ENCODE measurements around the gene CRABP1. TPM values are rescaled to one million over a fixed set of nuclear protein-coding genes. Genes with fewer than 3 reads are reported as not detected.
A peak's percentile ranks its signal among the peaks of the same experiment; 100 is the strongest.

The CRABP1 gene
- total RNA-seq, 2 donors from 2014 or later = not detected

- DNase-seq (ENCODE audit: low spot score) = peak; percentile 40
- Histone ChIP-seq H3K4me3 (no peak overlapping the region), H3K36me3 (no peaks in the 10 kb centered on the region), H3K4me1 (replicated peaks) (no peaks in the 10 kb centered on the region), H3K27ac (no peak overlapping the region), H3K9me3 (no peaks in the 10 kb centered on the region), H3K27me3 (replicated peaks; ENCODE audit: insufficient read depth) (no peaks in the 10 kb centered on the region)
- 50% methylated on average over 4 of the region's 4 CpGs for WGBS
- no peak for TF ChIP-seq POLR2AphosphoS5 (IDR thresholded peaks at IDR 0.05)
- TF ChIP-seq, protein P1, sequence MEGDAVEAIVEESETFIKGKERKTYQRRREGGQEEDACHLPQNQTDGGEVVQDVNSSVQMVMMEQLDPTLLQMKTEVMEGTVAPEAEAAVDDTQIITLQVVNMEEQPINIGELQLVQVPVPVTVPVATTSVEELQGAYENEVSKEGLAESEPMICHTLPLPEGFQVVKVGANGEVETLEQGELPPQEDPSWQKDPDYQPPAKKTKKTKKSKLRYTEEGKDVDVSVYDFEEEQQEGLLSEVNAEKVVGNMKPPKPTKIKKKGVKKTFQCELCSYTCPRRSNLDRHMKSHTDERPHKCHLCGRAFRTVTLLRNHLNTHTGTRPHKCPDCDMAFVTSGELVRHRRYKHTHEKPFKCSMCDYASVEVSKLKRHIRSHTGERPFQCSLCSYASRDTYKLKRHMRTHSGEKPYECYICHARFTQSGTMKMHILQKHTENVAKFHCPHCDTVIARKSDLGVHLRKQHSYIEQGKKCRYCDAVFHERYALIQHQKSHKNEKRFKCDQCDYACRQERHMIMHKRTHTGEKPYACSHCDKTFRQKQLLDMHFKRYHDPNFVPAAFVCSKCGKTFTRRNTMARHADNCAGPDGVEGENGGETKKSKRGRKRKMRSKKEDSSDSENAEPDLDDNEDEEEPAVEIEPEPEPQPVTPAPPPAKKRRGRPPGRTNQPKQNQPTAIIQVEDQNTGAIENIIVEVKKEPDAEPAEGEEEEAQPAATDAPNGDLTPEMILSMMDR (IDR thresholded peaks at IDR 0.05) = no peak
- TF ChIP-seq POLR2A (IDR thresholded peaks at IDR 0.05) = no peak
- intact Hi-C loops (cut with DNase I) = no loop called here
Measured at GRCh38 chr15:78392430-78392829, 52.3 kb downstream of the CRABP1 start.

GRCh38 chr15:78393137-78393536 is 53.0 kb downstream of the CRABP1 start:
- intact Hi-C loops (cut with DNase I) = no loop called here
- H3K27me3 ChIP-seq (replicated peaks; ENCODE audit: insufficient read depth) = no peaks in the 10 kb centered on the region
- H3K4me3 ChIP-seq = no peak overlapping the region
- H3K27ac ChIP-seq = no peak overlapping the region
- no peak for DNase-seq (ENCODE audit: low spot score)
- no peaks in the 10 kb centered on the region for H3K4me1 ChIP-seq (replicated peaks)
- TF ChIP-seq POLR2A (IDR thresholded peaks at IDR 0.05) (no peak), POLR2AphosphoS5 (IDR thresholded peaks at IDR 0.05) (no peak)
- TF ChIP-seq, protein P1 (IDR thresholded peaks at IDR 0.05) = no peak
- WGBS = 67% methylated on average over 1 of the region's 1 CpG
- no peaks in the 10 kb centered on the region for H3K9me3 ChIP-seq
- H3K36me3 ChIP-seq = no peaks in the 10 kb centered on the region

- no peak for DNase-seq (ENCODE audit: low spot score)
- no peaks in the 10 kb centered on the region for H3K36me3 ChIP-seq
- no peak overlapping the region for H3K27ac ChIP-seq
- no peaks in the 10 kb centered on the region for H3K9me3 ChIP-seq
- TF ChIP-seq POLR2AphosphoS5 (IDR thresholded peaks at IDR 0.05) (no peak), POLR2A (IDR thresholded peaks at IDR 0.05) (no peak)
- TF ChIP-seq, protein P1 (IDR thresholded peaks at IDR 0.05) = no peak
- intact Hi-C loops (cut with DNase I) = no loop called here
- H3K4me3 ChIP-seq = no peak overlapping the region
- H3K27me3 ChIP-seq (replicated peaks; ENCODE audit: insufficient read depth) = no peaks in the 10 kb centered on the region
- no peaks in the 10 kb centered on the region for H3K4me1 ChIP-seq (replicated peaks)
- WGBS = 74% methylated on average over 3 of the region's 3 CpGs
Measured at GRCh38 chr15:78394026-78394425, 53.9 kb downstream of the CRABP1 start.

DNA sequence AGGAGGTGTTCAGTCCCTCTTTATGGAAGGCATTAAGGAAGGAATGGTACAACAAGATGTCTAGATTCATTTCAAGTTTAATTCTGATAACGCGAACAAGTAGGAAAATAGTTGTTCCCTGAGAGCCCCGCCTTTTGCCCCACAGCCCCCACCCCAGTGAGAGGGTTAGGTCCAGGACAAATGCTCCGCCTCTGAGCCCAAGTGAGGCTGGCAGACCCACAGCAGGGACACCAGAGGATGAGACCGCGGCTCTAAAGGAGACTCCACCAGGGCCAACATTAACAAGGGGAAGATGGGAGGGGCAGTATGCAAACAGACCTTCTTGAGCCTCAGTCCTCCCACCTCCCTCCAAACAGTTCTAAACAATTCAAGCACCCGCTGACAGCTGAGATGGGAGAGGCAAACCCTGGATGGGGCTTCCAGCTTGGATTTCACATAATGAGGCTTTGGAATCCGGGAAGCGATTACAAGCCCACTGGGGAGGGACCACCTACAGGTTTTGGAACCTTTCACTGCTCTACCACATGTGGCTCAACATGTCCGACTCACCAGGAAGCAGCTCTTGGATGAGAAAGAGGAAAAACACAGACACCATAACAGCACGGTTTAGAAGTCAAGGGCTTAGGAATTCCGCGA is 54.9 kb downstream of the CRABP1 start:
- no peak for DNase-seq (ENCODE audit: low spot score)
- Histone ChIP-seq H3K4me3 (no peak overlapping the region), H3K4me1 (replicated peaks) (no peaks in the 10 kb centered on the region), H3K27me3 (replicated peaks; ENCODE audit: insufficient read depth) (no peaks in the 10 kb centered on the region), H3K27ac (no peak overlapping the region), H3K9me3 (no peaks in the 10 kb centered on the region), H3K36me3 (no peaks in the 10 kb centered on the region)
- intact Hi-C loops (cut with DNase I) = no loop called here
- 63% methylated on average over 13 of the region's 13 CpGs for WGBS
- TF ChIP-seq, protein P1 (IDR thresholded peaks at IDR 0.05) = no peak
- TF ChIP-seq POLR2AphosphoS5 (IDR thresholded peaks at IDR 0.05) (no peak), POLR2A (IDR thresholded peaks at IDR 0.05) (no peak)

- H3K9me3 ChIP-seq = no peaks in the 10 kb centered on the region
- no peaks in the 10 kb centered on the region for H3K4me1 ChIP-seq (replicated peaks)
- intact Hi-C loops (cut with DNase I) = no loop called here
- no peaks in the 10 kb centered on the region for H3K36me3 ChIP-seq
- no peak for TF ChIP-seq POLR2A (IDR thresholded peaks at IDR 0.05)
- TF ChIP-seq, protein P1 (IDR thresholded peaks at IDR 0.05) = no peak
- no peak for TF ChIP-seq POLR2AphosphoS5 (IDR thresholded peaks at IDR 0.05)
- no peak overlapping the region for H3K4me3 ChIP-seq
- no peak overlapping the region for H3K27ac ChIP-seq
- H3K27me3 ChIP-seq (replicated peaks; ENCODE audit: insufficient read depth) = no peaks in the 10 kb centered on the region
- no peak for DNase-seq (ENCODE audit: low spot score)
- 89% methylated on average over 9 of the region's 9 CpGs for WGBS
Measured at GRCh38 chr15:78396186-78396814, 56.1 kb downstream of the CRABP1 start.
